GM23338 (cell line): Measurements from ENCODE around the gene ADGRB2. TPM values are rescaled to one million over a fixed set of nuclear protein-coding genes. Genes with fewer than 3 reads are reported as not detected.

Source experiments
- ATAC-seq: fragments of 200-7000 bp; cut with Tn5 transposase; 3 replicates; pipeline ENCODE4 v1.9.1; 2020
- DNase-seq: peaks from one replicate; pipeline ENCODE4 v3.0.0-alpha.2; 2015; ENCODE audit warnings: low spot score
- H2AFZ ChIP-seq: fragments of 200-600 bp; sonication (generic); 2 replicates; pipeline ENCODE4 v1.8.0; 2016; ENCODE audit warnings: antibody characterized with exemption, mild to moderate bottlenecking, moderate library complexity
- H3F3A ChIP-seq: fragments of 200-600 bp; sonication (generic); replicated peaks from 2 replicates; pipeline ENCODE4 v1.8.0; 2017; ENCODE audit warnings: antibody characterized with exemption, mixed run types, low read depth
- H3K27ac ChIP-seq: fragments of 200-600 bp; sonication (generic); 2 replicates; pipeline ENCODE4 v1.6.1; 2016; ENCODE audit warnings: low read depth
- H3K27me3 ChIP-seq: fragments of 200-600 bp; sonication (generic); 2 replicates; pipeline ENCODE4 v1.8.0; 2016; ENCODE audit warnings: mild to moderate bottlenecking, mixed run types, moderate library complexity; ENCODE audit not compliant: insufficient read depth
- H3K36me3 ChIP-seq: fragments of 200-600 bp; sonication (generic); 2 replicates; pipeline ENCODE4 v1.8.0; 2016; ENCODE audit warnings: mild to moderate bottlenecking; ENCODE audit not compliant: insufficient read depth
- H3K4me1 ChIP-seq: fragments of 200-600 bp; sonication (generic); 2 replicates; pipeline ENCODE4 v1.8.0; 2016; ENCODE audit warnings: mild to moderate bottlenecking, moderate library complexity; ENCODE audit not compliant: insufficient read depth
- H3K4me2 ChIP-seq: fragments of 200-600 bp; sonication (generic); 2 replicates; pipeline ENCODE4 v1.7.1; 2017; ENCODE audit warnings: mixed run types
- H3K4me3 ChIP-seq: fragments of 200-600 bp; sonication (generic); 2 replicates; pipeline ENCODE4 v1.6.1; 2016; ENCODE audit warnings: mixed run types
- H3K79me2 ChIP-seq: fragments of 200-600 bp; sonication (generic); replicated peaks from 2 replicates; pipeline ENCODE4 v1.8.0; 2017; ENCODE audit warnings: mild to moderate bottlenecking; ENCODE audit not compliant: insufficient read depth
- H3K9me2 ChIP-seq: fragments of 200-600 bp; sonication (generic); 2 replicates; pipeline ENCODE4 v1.8.0; 2017; ENCODE audit not compliant: insufficient read depth
- H4K20me1 ChIP-seq: fragments of 200-600 bp; sonication (generic); replicated peaks from 2 replicates; pipeline ENCODE4 v1.8.0; 2017; ENCODE audit warnings: mild to moderate bottlenecking; ENCODE audit not compliant: insufficient read depth
- H3K27ac Mint-ChIP-seq: 2 replicates; pipeline ENCODE4 v1.8.0; 2020; ENCODE audit warnings: inconsistent platforms, mild to moderate bottlenecking, moderate library complexity, mixed read lengths
- H3K27me3 Mint-ChIP-seq: 3 replicates; pipeline ENCODE4 v1.8.0; 2022; ENCODE audit warnings: low read depth, mild to moderate bottlenecking, moderate library complexity, mixed read lengths, inconsistent platforms; ENCODE audit not compliant: insufficient read depth, poor library complexity
- H3K36me3 Mint-ChIP-seq: 3 replicates; pipeline ENCODE4 v1.8.0; 2021; ENCODE audit warnings: low read depth, mild to moderate bottlenecking, inconsistent platforms, moderate library complexity, mixed read lengths
- H3K4me1 Mint-ChIP-seq: 3 replicates; pipeline ENCODE4 v1.8.0; 2020; ENCODE audit warnings: mild to moderate bottlenecking, inconsistent platforms, mixed read lengths
- H3K4me3 Mint-ChIP-seq: 3 replicates; pipeline ENCODE4 v1.8.0; 2021; ENCODE audit warnings: moderate library complexity, mild to moderate bottlenecking, inconsistent platforms, mixed read lengths
- H3K9me3 Mint-ChIP-seq: 3 replicates; pipeline ENCODE4 v1.8.0; 2020; ENCODE audit warnings: moderate library complexity, mild to moderate bottlenecking, inconsistent platforms, mixed read lengths
- CREB1 ChIP-seq: fragments of 250-450 bp; sonication (Bioruptor Pico); IDR thresholded peaks from 2 replicates; pipeline ENCODE4 v1.5.0; 2020; ENCODE audit warnings: low read depth, mild to moderate bottlenecking, moderate library complexity
- CTCF ChIP-seq, 2 experiments: fragments of 200-600 bp in 1 of 2; sonication (generic) in 1 of 2; conservative IDR thresholded peaks; 2 replicates each; pipeline versions ENCODE4 v1.5.1 to v1.6.1; 2016 to 2017; ENCODE audit warnings: antibody characterized with exemption in 2 of 2, low read depth in 2 of 2, mild to moderate bottlenecking in 2 of 2, moderate library complexity in 1 of 2
- ETS1 ChIP-seq: IDR thresholded peaks from 2 replicates; pipeline ENCODE4 v1.6.1; 2016; ENCODE audit warnings: antibody characterized with exemption
- EZH2 ChIP-seq: fragments of 200-600 bp; sonication (generic); IDR thresholded peaks from one replicate; pipeline ENCODE4 v1.8.0; 2017; ENCODE audit warnings: antibody characterized with exemption, mild to moderate bottlenecking, low read depth; ENCODE audit not compliant: unreplicated experiment
- EZH2phosphoT487 ChIP-seq: fragments of 200-600 bp; sonication (generic); IDR thresholded peaks from one replicate; pipeline ENCODE4 v1.8.1; 2018; ENCODE audit warnings: antibody characterized with exemption; ENCODE audit not compliant: unreplicated experiment
- JUNB ChIP-seq: IDR thresholded peaks from one replicate; pipeline ENCODE4 v1.6.1; 2016; ENCODE audit warnings: antibody characterized with exemption; ENCODE audit not compliant: unreplicated experiment
- NANOG ChIP-seq: IDR thresholded peaks from 2 replicates; pipeline ENCODE4 v1.6.1; 2016; ENCODE audit warnings: antibody characterized with exemption, borderline replicate concordance
- STAT1 ChIP-seq: IDR thresholded peaks from one replicate; pipeline ENCODE4 v1.6.1; 2016; ENCODE audit warnings: antibody characterized with exemption; ENCODE audit not compliant: unreplicated experiment
- ZNF114 ChIP-seq: fragments of 250-450 bp; sonication (Bioruptor Pico); IDR thresholded peaks from 2 replicates; pipeline ENCODE4 v1.5.0; 2020; ENCODE audit warnings: mild to moderate bottlenecking, moderate library complexity
- ZNF331 ChIP-seq: fragments of 250-450 bp; sonication (Bioruptor Pico); IDR thresholded peaks from 2 replicates; pipeline ENCODE4 v1.5.0; 2020; ENCODE audit warnings: low read depth, mild to moderate bottlenecking, moderate library complexity
- ZNF462 ChIP-seq: fragments of 250-450 bp; sonication (Bioruptor Pico); IDR thresholded peaks from 2 replicates; pipeline ENCODE4 v1.5.0; 2020; ENCODE audit warnings: mild to moderate bottlenecking, moderate library complexity
- polyA plus RNA-seq: library from polyadenylated mRNA; unstranded; fragments of >200 nt; fragmentation: Nextera tagmentation; extraction: Ambion mirVana; gene quantifications from 2 replicates; pipeline ENCODE4 v1.2.1, GENCODE V29; 2016
- total RNA-seq: library from RNA; depleted of rRNA; stranded (reverse); fragments of >200 nt; shearing (Covaris generic); gene quantifications from 2 replicates; pipeline ENCODE4 v1.2.3, GENCODE V29; 2014

ADGRB2 gene
- total and polyA plus RNA-seq, 2 experiments from 2014 or later: 8.0 to 27.8 TPM

GRCh38 chr1:31748365-31748764 is 15.8 kb downstream of the ADGRB2 start:
- H3K27me3 Mint-ChIP-seq: peaks cover 17% of the 10 kb centered on the region
- H3F3A ChIP-seq: no peaks in the 10 kb centered on the region
- peaks cover 65% of the 10 kb centered on the region for H3K4me1 Mint-ChIP-seq
- ATAC-seq (no peak), DNase-seq (no peak)
- H3K27me3 ChIP-seq: no peaks in the 10 kb centered on the region
- TF ChIP-seq ZNF331 (CRISPR knock-in tag): no peak
- TF ChIP-seq ZNF114 (CRISPR knock-in tag): no peak
- no peak for TF ChIP-seq CREB1
- no peak for TF ChIP-seq NANOG
- no peak for TF ChIP-seq EZH2phosphoT487
- no peak for TF ChIP-seq ETS1
- TF ChIP-seq STAT1: no peak
- TF ChIP-seq JUNB: no peak
- TF ChIP-seq CTCF (conservative IDR thresholded peaks at IDR 0.05; ENCODE audit: low read depth in 2 of 2): no peak
- TF ChIP-seq EZH2: no peak
- no peak overlapping the region for H2AFZ ChIP-seq
- H3K4me3 Mint-ChIP-seq: no peak overlapping the region
- H3K9me2 ChIP-seq: no peaks in the 10 kb centered on the region
- H3K4me2 ChIP-seq: no peak overlapping the region
- H3K9me3 Mint-ChIP-seq: no peaks in the 10 kb centered on the region
- H3K36me3 Mint-ChIP-seq: no peaks in the 10 kb centered on the region; the same call in 2 of the 3 replicates
- no peak overlapping the region for H3K27ac ChIP-seq
- H4K20me1 ChIP-seq: no peaks in the 10 kb centered on the region
- no peaks in the 10 kb centered on the region for H3K79me2 ChIP-seq
- H3K4me3 ChIP-seq: no peak overlapping the region
- H3K27ac Mint-ChIP-seq: no peak overlapping the region; the same call in 1 of the 2 replicates
- H3K36me3 ChIP-seq: no peaks in the 10 kb centered on the region
- peaks cover 25% of the 10 kb centered on the region for H3K4me1 ChIP-seq

- Histone ChIP-seq H3K79me2 (no peaks in the 10 kb centered on the region), H3K27ac (no peak overlapping the region), H3K4me3 (no peak overlapping the region), H3F3A (no peaks in the 10 kb centered on the region), H4K20me1 (no peaks in the 10 kb centered on the region), H3K9me2 (no peaks in the 10 kb centered on the region), H2AFZ (no peak overlapping the region), H3K36me3 (no peaks in the 10 kb centered on the region), H3K4me1 (peaks cover 20% of the 10 kb centered on the region), H3K27me3 (no peaks in the 10 kb centered on the region), H3K4me2 (no peak overlapping the region)
- H3K36me3 Mint-ChIP-seq: no peaks in the 10 kb centered on the region; the same call in 2 of the 3 replicates
- ATAC-seq (no peak), DNase-seq (no peak)
- H3K27ac Mint-ChIP-seq: peak overlapping the region; percentile 4; the same call in 1 of the 2 replicates
- H3K4me3 Mint-ChIP-seq: no peak overlapping the region; the same call in 2 of the 3 replicates
- peaks cover 18% of the 10 kb centered on the region for H3K27me3 Mint-ChIP-seq
- H3K9me3 Mint-ChIP-seq: no peaks in the 10 kb centered on the region
- H3K4me1 Mint-ChIP-seq: peaks cover 57% of the 10 kb centered on the region
- TF ChIP-seq EZH2phosphoT487: no peak
- no peak for TF ChIP-seq ETS1
- TF ChIP-seq ZNF462: no peak
- TF ChIP-seq JUNB: no peak
Measured at GRCh38 chr1:31747304-31747703, 16.8 kb downstream of the ADGRB2 start.
